Activated CD8-positive, alpha-beta memory T cell treated with anti-CD3 and anti-CD28 coated beads for 36 hours (primary cell): ENCODE results near the gene CYP2D6. TPM values are rescaled to one million over a fixed set of nuclear protein-coding genes. Genes with fewer than 3 reads are reported as not detected.
"Not testable (repeated sequence)": the region's sequence is repeated elsewhere in the genome, so short reads cannot be mapped to it uniquely, and the experiment has no call there.

Experiments
- CTCF ChIA-PET: fragments of 350-600 bp; sonication (Branson Sonifier 250); formaldehyde crosslinking; loops from one replicate; lab custom pipeline; 2021; ENCODE audit warnings: antibody characterized with exemption; lab: Charles Lee
- POLR2A ChIA-PET: fragments of 350-600 bp; sonication (Branson Sonifier 250); formaldehyde crosslinking; loops from one replicate; lab custom pipeline; 2021; ENCODE audit warnings: antibody characterized with exemption; lab: Charles Lee
- total RNA-seq, 2 experiments: library from RNA; stranded (reverse); gene quantifications; one replicate each; pipeline ENCODE4 v1.2.3, GENCODE V29; 2021

Gene CYP2D6
- total RNA-seq, 2 experiments from 2014 or later, result 1.2 to 1.4 TPM

GRCh38 chr22:42162728-42163489 lies 32.3 kb upstream of the CYP2D6 start:
- ChIA-PET POLR2A (no interaction called here), CTCF (no interaction called here)

DNA sequence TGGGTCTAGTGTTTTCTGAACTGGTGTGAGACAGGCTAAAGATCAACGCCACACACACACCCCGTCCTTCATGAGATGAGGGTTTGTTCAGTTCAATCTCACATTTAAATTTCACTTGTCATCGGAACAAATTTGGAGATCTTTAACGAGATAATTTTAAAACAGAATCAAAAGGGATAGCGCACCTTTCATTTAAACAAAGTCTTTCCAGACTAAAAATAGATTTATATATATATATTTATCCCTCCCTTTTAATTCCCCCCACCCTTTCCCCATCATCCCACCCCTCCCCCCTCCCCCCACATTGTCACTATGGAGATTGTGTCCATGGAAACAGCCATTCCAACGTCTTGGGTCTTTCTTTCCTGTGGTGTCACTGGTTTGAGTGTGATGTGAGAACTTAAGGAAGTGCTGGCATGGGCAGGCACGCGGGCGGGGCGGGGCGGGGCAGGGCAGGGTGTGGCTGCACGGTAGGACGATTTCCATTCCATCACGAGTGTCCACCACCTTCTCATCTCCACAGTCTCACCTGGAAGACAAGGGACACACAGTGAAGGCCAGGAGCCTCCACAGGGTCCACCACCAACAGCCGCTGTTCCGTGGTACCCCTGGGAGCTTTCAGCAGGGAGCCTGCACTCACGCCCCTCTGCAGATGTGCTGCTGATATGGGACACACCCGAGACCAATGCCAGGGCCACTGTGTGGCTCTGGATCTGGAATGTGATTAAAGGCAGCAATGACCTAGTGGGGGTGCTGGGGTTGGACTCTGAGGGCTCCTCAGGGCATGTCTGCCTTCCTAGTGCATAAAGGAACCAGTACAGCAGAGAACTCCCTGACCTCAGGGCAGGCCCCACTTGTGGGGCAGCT lies 30.5 kb upstream of the CYP2D6 start:
- POLR2A ChIA-PET, result no interaction called here

GRCh38 chr22:42160251-42160650 lies 29.6 kb upstream of the CYP2D6 start:
- CTCF ChIA-PET, result interaction anchor here (1.4 kb wide), 1 partner anchor 284 kb away, joined by 3 read pairs; no protein-coding TSS in a partner anchor

More for the DNA sequence above, 30.5 kb upstream of the CYP2D6 start:
- CTCF ChIA-PET, result no interaction called here

DNA sequence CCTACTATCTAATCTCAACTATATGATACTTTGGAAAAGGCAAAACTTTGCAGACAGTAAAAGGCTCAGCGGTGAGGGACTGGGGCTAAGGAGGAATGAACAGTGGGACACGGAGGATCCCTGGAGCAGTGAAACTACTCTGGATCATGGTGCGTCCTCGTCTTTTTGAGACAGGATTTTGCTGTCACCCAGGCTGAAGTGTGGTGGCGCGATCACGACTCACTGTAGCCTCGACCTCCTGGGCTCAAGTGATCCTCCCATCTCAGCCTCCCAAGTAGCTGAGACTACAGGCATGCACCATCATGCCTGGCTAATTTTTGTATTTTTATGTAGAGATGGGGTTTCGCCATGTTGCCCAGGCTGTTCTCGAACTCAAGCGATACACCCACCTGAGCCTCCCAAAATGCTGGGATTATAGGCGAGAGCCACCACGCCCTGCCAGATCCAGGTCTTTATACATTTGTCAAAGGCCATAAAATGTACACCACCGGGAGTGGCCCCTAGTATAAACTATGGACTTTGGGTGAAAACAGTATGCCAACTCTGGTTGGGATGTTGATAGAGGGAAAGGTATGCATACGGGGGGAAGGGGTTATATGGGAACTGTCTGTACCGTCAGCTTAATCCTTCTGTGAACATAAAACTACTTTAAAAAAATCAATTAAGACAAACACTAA lies 28.0 kb upstream of the CYP2D6 start:
- CTCF ChIA-PET, result interaction anchor here (0.7 kb wide), 1 partner anchor 285 kb away, joined by 4 read pairs; no protein-coding TSS in a partner anchor
- POLR2A ChIA-PET, result no interaction called here

More at GRCh38 chr22:42160251-42160650, 29.6 kb upstream of the CYP2D6 start:
- POLR2A ChIA-PET, result no interaction called here

DNA sequence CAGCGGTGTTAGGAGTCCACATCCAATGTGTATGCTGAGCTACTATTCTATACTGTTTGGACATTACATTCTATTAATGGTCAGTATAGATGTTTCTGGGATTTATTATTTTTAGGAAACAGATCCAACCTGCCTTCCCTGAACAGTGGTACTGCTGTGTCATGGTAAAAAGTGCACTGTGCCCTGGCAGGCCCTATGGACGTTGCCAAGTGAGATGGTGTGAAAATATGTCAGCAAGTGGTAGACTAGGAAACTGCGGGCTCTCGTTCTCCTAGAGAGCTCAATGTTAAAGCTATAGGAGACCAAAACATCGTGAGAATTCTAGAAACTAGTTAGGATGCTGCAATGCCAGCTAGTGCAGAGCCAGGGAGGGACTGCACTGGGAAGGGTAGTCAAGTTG lies 26.0 kb upstream of the CYP2D6 start:
- ChIA-PET POLR2A (no interaction called here), CTCF (no interaction called here)

- ChIA-PET POLR2A (no interaction called here), CTCF (no interaction called here)
Observed at GRCh38 chr22:42156121-42156520, 25.5 kb upstream of the CYP2D6 start.

- POLR2A ChIA-PET, result no interaction called here
- CTCF ChIA-PET, result interaction anchor here (1.0 kb wide), 1 partner anchor 315 kb away, joined by 3 read pairs; no protein-coding TSS in a partner anchor
Observed at GRCh38 chr22:42155053-42155543, 24.5 kb upstream of the CYP2D6 start.

DNA sequence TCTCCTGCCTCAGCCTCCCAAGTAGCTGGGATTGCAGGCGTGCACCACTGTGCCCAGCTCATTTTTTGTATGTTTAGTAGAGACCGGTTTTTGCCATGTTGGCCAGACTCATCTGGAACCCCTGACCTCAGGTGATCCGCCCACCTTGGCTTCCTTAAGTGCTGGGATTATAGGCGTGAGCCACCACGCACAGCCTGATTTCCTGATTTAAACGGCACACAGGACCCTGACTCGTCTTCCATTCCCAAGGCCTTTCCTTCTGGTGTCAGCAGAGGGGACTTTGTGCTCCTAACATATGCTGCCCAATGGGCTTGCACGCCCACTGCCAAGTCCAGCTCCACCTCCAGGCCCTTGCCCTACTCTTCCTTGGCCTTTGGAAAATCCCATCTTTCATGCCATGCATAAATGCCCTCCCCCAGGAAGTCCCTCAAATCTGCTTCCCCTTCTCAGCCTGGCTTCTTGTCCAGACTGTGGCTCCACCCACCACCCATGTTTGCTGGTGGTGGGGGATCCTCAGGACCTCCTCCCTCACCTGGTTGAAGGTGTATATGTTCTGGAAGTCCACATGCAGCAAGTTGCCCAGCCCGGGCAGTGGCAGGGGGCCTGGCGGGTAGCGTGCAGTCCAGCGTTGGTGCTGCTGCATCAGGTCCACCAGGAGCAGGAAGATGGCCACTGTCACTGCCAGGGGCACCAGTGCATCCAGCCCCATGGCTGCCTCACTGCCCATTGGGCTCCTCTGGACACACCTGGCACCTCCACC lies 23.9 kb upstream of the CYP2D6 start:
- ChIA-PET CTCF (interaction anchor here (1.0 kb wide), 1 partner anchor 316 kb away, joined by 3 read pairs; no protein-coding TSS in a partner anchor), POLR2A (no interaction called here)

DNA sequence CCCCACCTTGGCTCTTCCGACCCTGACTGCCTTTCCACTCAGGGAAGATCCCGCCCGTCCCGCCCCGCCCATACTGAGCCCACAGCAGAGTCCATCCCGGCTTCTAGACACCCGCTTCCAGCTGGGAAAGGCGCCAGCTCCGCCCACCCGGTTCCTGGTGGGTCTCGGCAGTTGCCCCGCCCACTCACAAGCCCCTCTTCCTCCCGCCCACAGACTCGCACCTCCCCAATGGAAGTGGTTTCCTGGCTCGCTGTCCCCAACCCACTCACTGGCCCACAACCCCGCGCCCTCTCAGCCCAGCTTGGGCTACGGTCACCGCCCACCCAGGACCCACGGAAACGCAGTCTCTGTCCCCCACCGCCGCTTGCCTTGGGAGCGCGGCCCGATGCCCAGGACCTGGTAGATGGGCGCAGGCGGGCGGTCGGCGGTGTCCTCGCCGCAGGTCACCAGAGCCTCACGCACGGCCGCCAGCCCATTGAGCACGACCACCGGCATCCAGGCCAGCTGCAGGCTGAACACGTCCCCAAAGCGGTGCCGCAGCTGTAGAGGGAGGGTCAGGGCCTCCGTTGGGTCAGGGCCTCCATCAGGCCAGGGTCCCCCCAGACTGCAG lies 22.2 kb upstream of the CYP2D6 start:
- POLR2A ChIA-PET, result no interaction called here
- CTCF ChIA-PET, result interaction anchor here (1.6 kb wide), 1 partner anchor 299 kb away, joined by 3 read pairs; no protein-coding TSS in a partner anchor

GRCh38 chr22:42151924-42152635 lies 21.5 kb upstream of the CYP2D6 start:
- CTCF ChIA-PET, result interaction anchor here (1.6 kb wide), 1 partner anchor 300 kb away, joined by 3 read pairs; no protein-coding TSS in a partner anchor
- POLR2A ChIA-PET, result no interaction called here

DNA sequence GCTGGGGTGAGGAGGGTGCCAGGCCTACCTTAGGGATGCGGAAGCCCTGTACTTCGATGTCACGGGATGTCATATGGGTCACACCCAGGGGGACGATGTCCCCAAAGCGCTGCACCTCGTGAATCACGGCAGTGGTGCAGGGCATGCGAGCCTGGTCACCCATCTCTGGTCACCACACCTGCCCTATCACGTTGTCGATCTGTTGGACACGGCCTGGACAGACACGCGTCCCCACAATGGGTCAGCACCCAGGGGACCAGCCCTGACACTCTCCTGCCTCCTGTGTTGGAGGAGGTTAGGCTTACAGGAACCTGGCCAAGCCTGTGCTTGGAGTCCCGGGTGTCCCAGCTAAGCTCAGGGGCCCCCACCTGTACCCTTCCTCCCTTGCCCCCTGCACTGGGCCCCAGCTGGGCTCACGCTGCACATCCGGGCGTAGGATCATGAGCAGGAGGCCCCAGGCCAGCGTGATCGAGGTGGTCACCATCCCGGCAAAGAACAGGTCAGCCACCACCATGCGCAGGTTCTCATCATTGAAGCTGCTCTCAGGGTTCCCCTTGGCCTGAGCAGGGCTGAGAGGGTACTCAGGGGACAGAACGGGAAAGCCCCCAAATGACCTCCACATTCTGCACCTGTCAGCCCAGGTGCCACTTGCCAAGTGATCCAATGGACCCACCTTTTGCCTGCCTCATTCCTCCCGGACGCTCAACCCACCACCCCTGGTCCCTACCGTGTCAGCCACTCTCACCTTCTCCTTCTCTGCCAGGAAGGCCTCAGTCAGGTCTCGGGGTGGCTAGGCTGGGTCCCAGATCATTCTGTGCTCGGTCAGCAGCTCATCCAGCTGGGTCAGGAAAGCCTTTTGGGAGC lies 20.3 kb upstream of the CYP2D6 start:
- ChIA-PET POLR2A (no interaction called here), CTCF (interaction anchor here (1.6 kb wide), 1 partner anchor 301 kb away, joined by 3 read pairs; no protein-coding TSS in a partner anchor)

GRCh38 chr22:42149798-42150197 lies 19.2 kb upstream of the CYP2D6 start:
- POLR2A ChIA-PET, CTCF ChIA-PET: not testable (repeated sequence)

GRCh38 chr22:42145175-42145574 lies 14.6 kb upstream of the CYP2D6 start:
- POLR2A ChIA-PET, result no interaction called here
- CTCF ChIA-PET, result no interaction called here

- CTCF ChIA-PET, result not testable (repeated sequence)
Observed at GRCh38 chr22:42143859-42144822, 13.5 kb upstream of the CYP2D6 start.

DNA sequence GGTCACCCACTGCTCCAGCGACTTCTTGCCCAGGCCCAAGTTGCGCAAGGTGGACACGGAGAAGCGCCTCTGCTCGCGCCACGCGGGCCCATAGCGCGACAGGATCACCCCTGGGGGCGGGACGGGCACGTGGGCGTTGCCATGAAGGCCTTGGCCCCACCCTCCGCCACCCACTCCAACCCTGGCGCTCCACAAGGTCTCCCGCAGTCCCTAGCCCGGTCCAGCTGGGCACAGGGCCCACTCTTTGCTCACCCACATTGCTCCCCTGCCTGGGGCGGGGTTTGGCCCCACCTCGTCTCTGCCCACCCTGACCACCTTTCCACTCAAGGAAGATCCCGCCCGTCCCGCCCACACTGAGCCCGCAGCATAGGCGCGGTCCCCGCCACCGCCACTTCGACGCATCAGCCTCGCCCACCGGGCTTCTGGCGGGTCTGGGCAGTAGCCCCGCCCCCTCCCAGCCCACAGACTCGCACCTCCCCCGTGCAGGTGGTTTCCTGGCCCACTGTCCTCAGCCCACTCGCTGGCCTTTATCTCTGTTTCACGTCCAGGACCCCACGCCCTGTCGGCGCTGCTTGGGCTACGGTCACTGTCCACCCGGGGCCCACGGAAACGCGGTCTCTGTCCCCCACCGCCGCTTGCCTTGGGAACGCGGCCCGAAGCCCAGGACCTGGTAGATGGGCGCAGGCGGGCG lies 12.3 kb upstream of the CYP2D6 start:
- POLR2A ChIA-PET, result no interaction called here
- CTCF ChIA-PET, result no interaction called here

More at GRCh38 chr22:42143859-42144822, 13.5 kb upstream of the CYP2D6 start:
- POLR2A ChIA-PET, result not testable (repeated sequence)
